Endothelial cell of umbilical vein (primary cell): ENCODE measurements around the gene UBE3A. TPM values are rescaled to one million over a fixed set of nuclear protein-coding genes. Genes with fewer than 3 reads are reported as not detected.

Experiments used
- BruUV-seq: library from RNA; stranded (reverse); fragments of 400-500 nt; replicated peaks from 2 replicates; lab custom pipeline; 2021; lab: Mats Ljungman, UMichigan
- CTCF ChIA-PET: fragments of 300-600, 350-600 bp; sonication (Branson Sonifier 250); formaldehyde crosslinking; loops from one replicate; lab custom pipeline; 2021; ENCODE audit warnings: antibody characterized with exemption, inconsistent platforms; lab: Charles Lee
- POLR2A ChIA-PET: fragments of 300-600, 350-600 bp; sonication (Branson Sonifier 250); formaldehyde crosslinking; loops from one replicate; lab custom pipeline; 2021; ENCODE audit warnings: antibody characterized with exemption, inconsistent platforms; lab: Charles Lee
- DNase-seq: peaks from one replicate; pipeline ENCODE4 v3.0.0-alpha.2; 2011; ENCODE audit warnings: low read depth, low spot score
- FAIRE-seq: peaks from 2 replicates; lab custom pipeline; 2011; peaks lifted over from hg19 to GRCh38; lab: Jason Lieb, UNC
- H2AFZ ChIP-seq: 2 replicates; pipeline ENCODE4 v1.6.0; 2012; ENCODE audit warnings: low read depth, low read length, control low read depth, inconsistent platforms
- H3K27ac ChIP-seq: 2 replicates; pipeline ENCODE4 v1.5.1; 2011; ENCODE audit warnings: low read depth, mild to moderate bottlenecking, control low read depth, low read length, moderate library complexity; ENCODE audit not compliant: insufficient read depth
- H3K27me3 ChIP-seq, 2 experiments: 2 replicates each; pipeline versions ENCODE4 v1.6.0 to v1.6.1; 2011; ENCODE audit warnings: low read length in 2 of 2, mixed read lengths in 1 of 2; ENCODE audit not compliant: control insufficient read depth in 2 of 2, insufficient read depth in 2 of 2
- H3K36me3 ChIP-seq, 2 experiments: 2 replicates in 1 of 2; 3 replicates in 1 of 2; pipeline ENCODE4 v1.5.1; 2011; ENCODE audit warnings: low read length in 2 of 2, mild to moderate bottlenecking in 1 of 2, moderate library complexity in 1 of 2; ENCODE audit not compliant: control insufficient read depth in 2 of 2, insufficient read depth in 2 of 2; ENCODE audit errors: extremely low read depth in 1 of 2
- H3K4me1 ChIP-seq: 3 replicates; pipeline ENCODE4 v1.5.1; 2011; ENCODE audit warnings: mild to moderate bottlenecking, low read length; ENCODE audit not compliant: control insufficient read depth, insufficient read depth; ENCODE audit errors: extremely low read depth
- H3K4me2 ChIP-seq: 2 replicates; pipeline ENCODE4 v1.6.1; 2011; ENCODE audit warnings: low read length, control low read depth, mixed read lengths; ENCODE audit not compliant: insufficient read depth
- H3K4me3 ChIP-seq, 3 experiments: fragments of 200-600 bp in 1 of 3; sonication (generic), shearing (Covaris generic) in 1 of 3; replicated peaks in 1 of 3; 2 replicates each; pipeline ENCODE4 v1.5.1; 2011 to 2016; ENCODE audit warnings: control low read depth in 3 of 3, low read length in 3 of 3, mild to moderate bottlenecking in 2 of 3, inconsistent platforms in 1 of 3, low read depth in 1 of 3, moderate library complexity in 1 of 3; ENCODE audit not compliant: insufficient read depth in 1 of 3
- H3K79me2 ChIP-seq: 2 replicates; pipeline ENCODE4 v1.6.0; 2012; ENCODE audit warnings: low read length, inconsistent platforms; ENCODE audit not compliant: control insufficient read depth, insufficient read depth
- H3K9ac ChIP-seq: replicated peaks from 2 replicates; pipeline ENCODE3; 2011; ENCODE audit warnings: low read length, control low read depth; ENCODE audit not compliant: insufficient read depth; ENCODE audit errors: extremely low read depth
- H3K9me1 ChIP-seq: replicated peaks from 3 replicates; pipeline ENCODE4 v1.6.0; 2011; ENCODE audit warnings: mild to moderate bottlenecking, low read length; ENCODE audit not compliant: control insufficient read depth, insufficient read depth; ENCODE audit errors: extremely low read depth
- H3K9me3 ChIP-seq: replicated peaks from 2 replicates; pipeline ENCODE4 v1.5.1; 2012; ENCODE audit warnings: low read length, inconsistent platforms; ENCODE audit not compliant: control insufficient read depth, insufficient read depth
- H4K20me1 ChIP-seq: replicated peaks from 2 replicates; pipeline ENCODE3; 2011; ENCODE audit warnings: mild to moderate bottlenecking, low read length; ENCODE audit not compliant: control insufficient read depth, insufficient read depth; ENCODE audit errors: extremely low read depth
- EZH2 ChIP-seq: IDR thresholded peaks from 2 replicates; pipeline ENCODE4 v1.6.1; 2012; ENCODE audit warnings: borderline replicate concordance, low read depth, mild to moderate bottlenecking, moderate library complexity, low read length, inconsistent platforms; ENCODE audit not compliant: severe bottlenecking
- FOS ChIP-seq: IDR thresholded peaks from 2 replicates; pipeline ENCODE4 v1.6.1; 2011; ENCODE audit warnings: mild to moderate bottlenecking, low read length, moderate library complexity, borderline replicate concordance; ENCODE audit not compliant: insufficient read depth
- GATA2 ChIP-seq: IDR thresholded peaks from 2 replicates; pipeline ENCODE4 v1.7.0; 2011; ENCODE audit warnings: low read depth, mild to moderate bottlenecking, moderate library complexity, mixed read lengths, low read length; ENCODE audit not compliant: insufficient read length, insufficient read depth
- JUN ChIP-seq: IDR thresholded peaks from 2 replicates; pipeline ENCODE4 v1.6.1; 2011; ENCODE audit warnings: borderline replicate concordance, low read depth; ENCODE audit not compliant: insufficient read length, insufficient read depth
- MYC ChIP-seq: IDR thresholded peaks from one replicate; pipeline ENCODE4 v1.6.1; 2011; ENCODE audit warnings: mild to moderate bottlenecking, low read depth, low read length
- POLR2A ChIP-seq: IDR thresholded peaks from 2 replicates; pipeline ENCODE4 v1.6.1; 2012; ENCODE audit warnings: low read depth, mild to moderate bottlenecking, control low read depth, low read length
- POLR2AphosphoS5 ChIP-seq: IDR thresholded peaks from 2 replicates; pipeline ENCODE4 v1.6.1; 2012; ENCODE audit warnings: low read depth, mild to moderate bottlenecking, control low read depth, low read length, moderate library complexity; ENCODE audit not compliant: insufficient read depth
- dilution Hi-C: fragments of 300-500 bp; cut with MboI; formaldehyde crosslinking; loops from one replicate; pipeline ENCODE4 v1.15.0; 2019; ENCODE audit warnings: low sequenced_read_pairs; ENCODE audit not compliant: extremely low pct_ligation_motif_present
- intact Hi-C: fragments of 100-400 bp; cut with micrococcal nuclease; formaldehyde crosslinking; loops from one replicate; pipeline ENCODE4 v1.10.0; 2022
- polyA plus RNA-seq, 4 experiments: library from polyadenylated mRNA; depleted of rRNA in 3 of 4; stranded (reverse) in 3 of 4; unstranded in 1 of 4; fragments of >200 nt; gene quantifications; 2 replicates each; pipeline versions ENCODE4 v1.2.1 to v1.2.3, GENCODE V29; 2011 to 2012; ENCODE audit warnings: missing spikeins in 1 of 4
- total RNA-seq: library from RNA; stranded (reverse); gene quantifications from 2 replicates; pipeline ENCODE4 v1.2.3, GENCODE V29; 2021
- TF ChIP-seq, protein P1 (sequence below): IDR thresholded peaks from 2 replicates; pipeline ENCODE4 v1.6.1; 2011; ENCODE audit not compliant: insufficient read depth, insufficient read length
- TF ChIP-seq, protein P2 (sequence below), 2 donors: IDR thresholded peaks; 1 replicate in 1 of 2; 2 replicates in 1 of 2; pipeline ENCODE4 v1.5.1; 2011; ENCODE audit warnings: low read length in 2 of 2, mild to moderate bottlenecking in 2 of 2, moderate library complexity in 2 of 2, control low read depth in 1 of 2, inconsistent platforms in 1 of 2, low read depth in 1 of 2; ENCODE audit not compliant: insufficient read depth in 1 of 2; ENCODE audit errors: extremely low read depth in 1 of 2

The UBE3A gene
- total and polyA plus RNA-seq, 2 donors (not counting 3 experiments of a cell fraction or from before 2014, with no cell fraction given), result 8.5 to 69.3 TPM

DNA sequence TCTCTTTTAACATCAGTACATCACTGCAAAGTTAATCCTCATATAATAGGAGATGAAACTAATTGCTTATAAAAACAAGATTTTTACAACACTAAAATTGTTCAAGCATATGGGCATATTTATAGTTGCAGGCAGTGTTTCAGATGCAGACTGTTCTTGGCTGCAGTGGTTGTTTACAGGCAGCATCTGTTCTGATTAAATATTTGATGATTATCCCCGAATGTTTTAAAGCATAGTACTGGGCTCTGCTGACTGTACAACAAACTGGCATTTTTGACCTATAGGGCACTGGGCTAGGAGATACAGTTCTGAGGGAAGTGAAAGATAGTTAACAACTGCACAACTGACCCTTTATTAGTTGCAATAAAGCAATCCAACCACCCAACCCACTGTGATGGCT, 113.6 kb downstream of the UBE3A start:
- Histone ChIP-seq H3K4me1 (no peaks in the 10 kb centered on the region), H3K4me3 (no peak overlapping the region), H3K9ac (no peak overlapping the region), H3K36me3 (no peaks in the 10 kb centered on the region), H3K9me1 (no peaks in the 10 kb centered on the region), H3K9me3 (no peaks in the 10 kb centered on the region), H4K20me1 (no peaks in the 10 kb centered on the region), H2AFZ (no peak overlapping the region), H3K79me2 (no peaks in the 10 kb centered on the region), H3K4me2 (no peak overlapping the region), H3K27ac (no peak overlapping the region), H3K27me3 (no peaks in the 10 kb centered on the region)
- FAIRE-seq (no peak), DNase-seq (no peak)
- intact Hi-C loops (no loop called here), dilution Hi-C loops (no loop called here)
- BruUV-seq, result no TSS peak
- POLR2A ChIA-PET, result no interaction called here
- CTCF ChIA-PET, result no interaction called here
- TF ChIP-seq FOS, result no peak
- TF ChIP-seq, protein P1, sequence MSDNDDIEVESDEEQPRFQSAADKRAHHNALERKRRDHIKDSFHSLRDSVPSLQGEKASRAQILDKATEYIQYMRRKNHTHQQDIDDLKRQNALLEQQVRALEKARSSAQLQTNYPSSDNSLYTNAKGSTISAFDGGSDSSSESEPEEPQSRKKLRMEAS, result no peak
- no peak for TF ChIP-seq POLR2AphosphoS5
- TF ChIP-seq MYC, result no peak
- no peak for TF ChIP-seq POLR2A
- no peak for TF ChIP-seq GATA2
- TF ChIP-seq EZH2, result no peak
- no peak for TF ChIP-seq JUN
- TF ChIP-seq, protein P2, sequence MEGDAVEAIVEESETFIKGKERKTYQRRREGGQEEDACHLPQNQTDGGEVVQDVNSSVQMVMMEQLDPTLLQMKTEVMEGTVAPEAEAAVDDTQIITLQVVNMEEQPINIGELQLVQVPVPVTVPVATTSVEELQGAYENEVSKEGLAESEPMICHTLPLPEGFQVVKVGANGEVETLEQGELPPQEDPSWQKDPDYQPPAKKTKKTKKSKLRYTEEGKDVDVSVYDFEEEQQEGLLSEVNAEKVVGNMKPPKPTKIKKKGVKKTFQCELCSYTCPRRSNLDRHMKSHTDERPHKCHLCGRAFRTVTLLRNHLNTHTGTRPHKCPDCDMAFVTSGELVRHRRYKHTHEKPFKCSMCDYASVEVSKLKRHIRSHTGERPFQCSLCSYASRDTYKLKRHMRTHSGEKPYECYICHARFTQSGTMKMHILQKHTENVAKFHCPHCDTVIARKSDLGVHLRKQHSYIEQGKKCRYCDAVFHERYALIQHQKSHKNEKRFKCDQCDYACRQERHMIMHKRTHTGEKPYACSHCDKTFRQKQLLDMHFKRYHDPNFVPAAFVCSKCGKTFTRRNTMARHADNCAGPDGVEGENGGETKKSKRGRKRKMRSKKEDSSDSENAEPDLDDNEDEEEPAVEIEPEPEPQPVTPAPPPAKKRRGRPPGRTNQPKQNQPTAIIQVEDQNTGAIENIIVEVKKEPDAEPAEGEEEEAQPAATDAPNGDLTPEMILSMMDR (IDR thresholded peaks at IDR 0.05; ENCODE audit: extremely low read depth in 1 of 2, insufficient read depth in 1 of 2, low read depth in 1 of 2, low read length in 2 of 2), result no peak
